ENCODE measurements around the gene WEE1.

- TF ChIP-seq YY1 (IDR thresholded peaks at IDR 0.05; ENCODE audit: insufficient read depth, insufficient read length) (no peak), ZNF274 (IDR thresholded peaks at IDR 0.05; ENCODE audit: low read depth, low read length) (no peak)
These were observed 528 bp downstream of the WEE1 start for GRCh38 chr11:9573775-9574621.
